Measurements from ENCODE around the gene TOX2. TPM values are rescaled to one million over a fixed set of nuclear protein-coding genes. Genes with fewer than 3 reads are reported as not detected.

TOX2 gene
- total and polyA plus RNA-seq, 2 of the 4 experiments (the other 2 are of a cell fraction), result 1.3 to 17.5 TPM

GRCh38 chr20:43946659-43947315, 32.1 kb downstream of the TOX2 start:
- Histone ChIP-seq H3K27me3 (ENCODE audit: control insufficient read depth, insufficient read depth, low read length) (no peaks in the 10 kb centered on the region), H3K4me1 (ENCODE audit: control insufficient read depth, insufficient read depth, low read length) (peaks cover 24% of the 10 kb centered on the region), H3K14ac (replicated peaks; ENCODE audit: low read depth, low read length) (no peak overlapping the region; the same call in 1 of the 2 replicates), H3K4ac (ENCODE audit: low read depth, low read length) (no peak overlapping the region), H4K20me1 (ENCODE audit: insufficient read depth, low read length) (no peaks in the 10 kb centered on the region; the same call in 1 of the 2 replicates), H2AK5ac (ENCODE audit: low read depth, low read length) (peak overlapping the region; percentile 33; the same call in 1 of the 2 replicates), H3K9ac (ENCODE audit: low read depth, low read length) (no peak overlapping the region), H2BK20ac (ENCODE audit: low read depth, low read length) (no peak overlapping the region), H2BK5ac (ENCODE audit: low read depth, low read length, poor library complexity, severe bottlenecking) (no peak overlapping the region), H3K79me1 (ENCODE audit: low read depth in 1 of 2, low read length in 2 of 2) (peaks cover 35 to 96% of the 10 kb centered on the region in 2 experiments), H3K4me2 (ENCODE audit: low read depth, low read length) (no peak overlapping the region), H3K27ac (ENCODE audit: insufficient read depth, low read length) (no peak overlapping the region), H3K23ac (ENCODE audit: low read depth, low read length) (no peak overlapping the region), H3K9me1 (ENCODE audit: insufficient read depth, low read length) (peaks cover 40% of the 10 kb centered on the region), H3K4me3 (ENCODE audit: insufficient read depth, low read depth, low read length) (no peak overlapping the region), H2BK120ac (ENCODE audit: low read depth, low read length) (no peak overlapping the region), H3K9me3 (ENCODE audit: control insufficient read depth, insufficient read depth, low read length) (no peaks in the 10 kb centered on the region), H3K56ac (ENCODE audit: extremely low read depth, insufficient read depth, low read length) (no peak overlapping the region), H4K91ac (ENCODE audit: insufficient read depth, low read depth, low read length) (0 out of 2 replicates have a peak overlapping the region, but pooled peaks have one; percentile 0), H3K18ac (ENCODE audit: low read depth, low read length) (no peak overlapping the region), H3K36me3 (ENCODE audit: control insufficient read depth, insufficient read depth, low read length) (no peaks in the 10 kb centered on the region; the same call in 1 of the 2 replicates), H4K5ac (ENCODE audit: low read depth, low read length) (no peak overlapping the region), H4K8ac (ENCODE audit: low read depth in 2 of 2, low read length in 2 of 2) (no peak overlapping the region), H2BK15ac (ENCODE audit: low read depth, low read length) (no peak overlapping the region), H2AFZ (replicated peaks; ENCODE audit: low read length, poor library complexity) (peak overlapping the region; percentile 24), H2AK9ac (replicated peaks; ENCODE audit: low read depth, low read length, poor library complexity) (no peak overlapping the region)
- no peak for ATAC-seq (ENCODE audit: low read depth)
- DNase-seq, result no peak
- ChIA-PET POLR2A (ENCODE audit: unreplicated experiment) (no interaction called here), CTCF (no interaction called here)
- no TSS peak for BruUV-seq (replicated peaks)
- in situ Hi-C loops (cut with MboI; ENCODE audit: low sequenced_read_pairs) (loop anchor here (25.0 kb wide), 1 partner anchor 1841 kb away; the partner anchor contains the start of genes DNTTIP1 and WFDC3), dilution Hi-C loops (cut with HindIII; ENCODE audit: low sequenced_read_pairs, unreplicated experiment) (no loop called here), intact Hi-C loops (cut with micrococcal nuclease) (loop anchor here (10.0 kb wide), 1 partner anchor 128 kb away; no protein-coding TSS in a partner anchor)
- no peak for TF ChIP-seq RCOR1 (IDR thresholded peaks at IDR 0.05; ENCODE audit: insufficient replicate concordance, low read length)
- WGBS, 2 experiments (ENCODE audit: extremely low coverage in 2 of 2, insufficient read length in 1 of 2), result 89% methylated on average over 9 of the region's 9 CpGs; no CpG with 5 or more reads in 1 of the 2 experiments

Data from IMR-90 (cell line).